K562 (cell line): ENCODE measurements around the gene LBHD2. TPM values are rescaled to one million over a fixed set of nuclear protein-coding genes. Genes with fewer than 3 reads are reported as not detected.

Experiments
- PRPF4 ChIP-seq: fragments of 200-400 bp; formaldehyde crosslinking; IDR thresholded peaks from one replicate; pipeline ENCODE4 v1.6.1; 2017; ENCODE audit warnings: low read length, low read depth, mild to moderate bottlenecking; ENCODE audit not compliant: insufficient read depth, poor library complexity, severe bottlenecking
- polyA plus RNA-seq, 8 experiments: library from polyadenylated mRNA; depleted of rRNA in 4 of 8; stranded (reverse) in 5 of 8; unstranded in 3 of 8; fragments of >200 nt; fragmentation: Nextera tagmentation in 2 of 8; fragmentation: Illumina TruSeq in 1 of 8; extraction: Ambion mirVana in 2 of 8; extraction: Trizol in 1 of 8; gene quantifications; 2 replicates each; pipeline versions ENCODE4 v1.2.1 to v1.2.3, GENCODE V29; 2011 to 2014; ENCODE audit warnings: inconsistent platforms in 1 of 8, missing spikeins in 1 of 8
- total RNA-seq, 7 experiments: library from RNA; depleted of rRNA in 6 of 7; stranded (reverse); fragments of >200 nt in 6 of 7; fragmentation: Illumina TruSeq in 2 of 7; extraction: Trizol in 2 of 7; gene quantifications; 2 replicates each; pipeline versions ENCODE4 v1.2.1 to v1.2.3, GENCODE V29; 2011 to 2021; ENCODE audit warnings: low replicate concordance in 1 of 7
- TF ChIP-seq, protein P1 (sequence below): fragments of 450-650 bp; IDR thresholded peaks from 2 replicates; pipeline ENCODE4 v1.6.1; 2017; ENCODE audit warnings: antibody characterized with exemption, mild to moderate bottlenecking
- TF ChIP-seq, protein P2 (sequence below): fragments of 450-650 bp; IDR thresholded peaks from 2 replicates; pipeline ENCODE4 v1.6.1; 2016; ENCODE audit warnings: mild to moderate bottlenecking, moderate library complexity

Gene LBHD2
- total and polyA plus RNA-seq, 9 of the 15 experiments (the other 6 are each of a cell fraction or from before 2014, with no cell fraction given), result not detected

DNA sequence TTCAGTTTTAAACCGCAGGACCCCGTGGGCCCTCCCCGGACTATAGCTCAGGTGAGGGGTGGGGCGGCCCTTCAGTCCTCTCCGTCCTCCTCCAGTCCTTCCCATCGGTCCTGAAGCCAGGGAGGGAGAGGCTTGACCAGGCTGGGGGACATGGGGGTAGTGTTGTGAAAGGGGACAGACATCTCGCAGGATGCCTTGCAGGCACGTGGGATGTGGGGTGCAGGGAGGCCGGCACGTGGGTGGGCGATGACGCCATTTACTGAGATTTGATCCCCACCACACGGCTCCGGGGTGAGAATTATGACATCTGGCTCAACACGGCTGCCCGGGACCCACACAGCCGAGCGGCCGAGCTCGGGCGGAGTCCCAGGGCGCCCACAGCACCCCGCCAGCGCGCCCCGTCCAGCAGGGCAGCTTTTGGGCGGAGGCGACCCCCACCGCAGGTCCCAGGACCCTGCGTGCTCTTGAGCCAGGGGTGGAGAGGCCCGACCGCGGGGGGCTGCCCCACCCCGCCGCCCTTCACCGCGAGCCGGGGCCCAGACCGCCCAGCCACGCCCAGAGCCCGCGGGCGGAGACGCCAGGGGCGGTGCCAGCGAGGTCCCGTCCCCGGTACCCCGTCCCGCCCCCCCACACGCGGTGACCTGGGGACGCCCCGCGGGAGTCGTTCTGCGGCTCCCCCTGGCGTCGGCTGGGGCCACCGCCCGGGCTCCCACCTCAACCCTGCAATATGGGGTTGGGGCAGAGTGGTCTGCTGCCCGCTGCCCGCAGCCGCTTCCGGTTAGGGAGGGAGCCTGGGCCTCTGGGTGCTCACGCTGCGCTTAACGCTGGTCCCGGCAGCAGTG lies 7.3 kb downstream of the LBHD2 start (continued):
- TF ChIP-seq, protein P1, sequence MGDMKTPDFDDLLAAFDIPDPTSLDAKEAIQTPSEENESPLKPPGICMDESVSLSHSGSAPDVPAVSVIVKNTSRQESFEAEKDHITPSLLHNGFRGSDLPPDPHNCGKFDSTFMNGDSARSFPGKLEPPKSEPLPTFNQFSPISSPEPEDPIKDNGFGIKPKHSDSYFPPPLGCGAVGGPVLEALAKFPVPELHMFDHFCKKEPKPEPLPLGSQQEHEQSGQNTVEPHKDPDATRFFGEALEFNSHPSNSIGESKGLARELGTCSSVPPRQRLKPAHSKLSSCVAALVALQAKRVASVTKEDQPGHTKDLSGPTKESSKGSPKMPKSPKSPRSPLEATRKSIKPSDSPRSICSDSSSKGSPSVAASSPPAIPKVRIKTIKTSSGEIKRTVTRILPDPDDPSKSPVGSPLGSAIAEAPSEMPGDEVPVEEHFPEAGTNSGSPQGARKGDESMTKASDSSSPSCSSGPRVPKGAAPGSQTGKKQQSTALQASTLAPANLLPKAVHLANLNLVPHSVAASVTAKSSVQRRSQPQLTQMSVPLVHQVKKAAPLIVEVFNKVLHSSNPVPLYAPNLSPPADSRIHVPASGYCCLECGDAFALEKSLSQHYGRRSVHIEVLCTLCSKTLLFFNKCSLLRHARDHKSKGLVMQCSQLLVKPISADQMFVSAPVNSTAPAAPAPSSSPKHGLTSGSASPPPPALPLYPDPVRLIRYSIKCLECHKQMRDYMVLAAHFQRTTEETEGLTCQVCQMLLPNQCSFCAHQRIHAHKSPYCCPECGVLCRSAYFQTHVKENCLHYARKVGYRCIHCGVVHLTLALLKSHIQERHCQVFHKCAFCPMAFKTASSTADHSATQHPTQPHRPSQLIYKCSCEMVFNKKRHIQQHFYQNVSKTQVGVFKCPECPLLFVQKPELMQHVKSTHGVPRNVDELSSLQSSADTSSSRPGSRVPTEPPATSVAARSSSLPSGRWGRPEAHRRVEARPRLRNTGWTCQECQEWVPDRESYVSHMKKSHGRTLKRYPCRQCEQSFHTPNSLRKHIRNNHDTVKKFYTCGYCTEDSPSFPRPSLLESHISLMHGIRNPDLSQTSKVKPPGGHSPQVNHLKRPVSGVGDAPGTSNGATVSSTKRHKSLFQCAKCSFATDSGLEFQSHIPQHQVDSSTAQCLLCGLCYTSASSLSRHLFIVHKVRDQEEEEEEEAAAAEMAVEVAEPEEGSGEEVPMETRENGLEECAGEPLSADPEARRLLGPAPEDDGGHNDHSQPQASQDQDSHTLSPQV, result peak; percentile 20; the same call in 1 of the 2 replicates
- TF ChIP-seq, protein P2, sequence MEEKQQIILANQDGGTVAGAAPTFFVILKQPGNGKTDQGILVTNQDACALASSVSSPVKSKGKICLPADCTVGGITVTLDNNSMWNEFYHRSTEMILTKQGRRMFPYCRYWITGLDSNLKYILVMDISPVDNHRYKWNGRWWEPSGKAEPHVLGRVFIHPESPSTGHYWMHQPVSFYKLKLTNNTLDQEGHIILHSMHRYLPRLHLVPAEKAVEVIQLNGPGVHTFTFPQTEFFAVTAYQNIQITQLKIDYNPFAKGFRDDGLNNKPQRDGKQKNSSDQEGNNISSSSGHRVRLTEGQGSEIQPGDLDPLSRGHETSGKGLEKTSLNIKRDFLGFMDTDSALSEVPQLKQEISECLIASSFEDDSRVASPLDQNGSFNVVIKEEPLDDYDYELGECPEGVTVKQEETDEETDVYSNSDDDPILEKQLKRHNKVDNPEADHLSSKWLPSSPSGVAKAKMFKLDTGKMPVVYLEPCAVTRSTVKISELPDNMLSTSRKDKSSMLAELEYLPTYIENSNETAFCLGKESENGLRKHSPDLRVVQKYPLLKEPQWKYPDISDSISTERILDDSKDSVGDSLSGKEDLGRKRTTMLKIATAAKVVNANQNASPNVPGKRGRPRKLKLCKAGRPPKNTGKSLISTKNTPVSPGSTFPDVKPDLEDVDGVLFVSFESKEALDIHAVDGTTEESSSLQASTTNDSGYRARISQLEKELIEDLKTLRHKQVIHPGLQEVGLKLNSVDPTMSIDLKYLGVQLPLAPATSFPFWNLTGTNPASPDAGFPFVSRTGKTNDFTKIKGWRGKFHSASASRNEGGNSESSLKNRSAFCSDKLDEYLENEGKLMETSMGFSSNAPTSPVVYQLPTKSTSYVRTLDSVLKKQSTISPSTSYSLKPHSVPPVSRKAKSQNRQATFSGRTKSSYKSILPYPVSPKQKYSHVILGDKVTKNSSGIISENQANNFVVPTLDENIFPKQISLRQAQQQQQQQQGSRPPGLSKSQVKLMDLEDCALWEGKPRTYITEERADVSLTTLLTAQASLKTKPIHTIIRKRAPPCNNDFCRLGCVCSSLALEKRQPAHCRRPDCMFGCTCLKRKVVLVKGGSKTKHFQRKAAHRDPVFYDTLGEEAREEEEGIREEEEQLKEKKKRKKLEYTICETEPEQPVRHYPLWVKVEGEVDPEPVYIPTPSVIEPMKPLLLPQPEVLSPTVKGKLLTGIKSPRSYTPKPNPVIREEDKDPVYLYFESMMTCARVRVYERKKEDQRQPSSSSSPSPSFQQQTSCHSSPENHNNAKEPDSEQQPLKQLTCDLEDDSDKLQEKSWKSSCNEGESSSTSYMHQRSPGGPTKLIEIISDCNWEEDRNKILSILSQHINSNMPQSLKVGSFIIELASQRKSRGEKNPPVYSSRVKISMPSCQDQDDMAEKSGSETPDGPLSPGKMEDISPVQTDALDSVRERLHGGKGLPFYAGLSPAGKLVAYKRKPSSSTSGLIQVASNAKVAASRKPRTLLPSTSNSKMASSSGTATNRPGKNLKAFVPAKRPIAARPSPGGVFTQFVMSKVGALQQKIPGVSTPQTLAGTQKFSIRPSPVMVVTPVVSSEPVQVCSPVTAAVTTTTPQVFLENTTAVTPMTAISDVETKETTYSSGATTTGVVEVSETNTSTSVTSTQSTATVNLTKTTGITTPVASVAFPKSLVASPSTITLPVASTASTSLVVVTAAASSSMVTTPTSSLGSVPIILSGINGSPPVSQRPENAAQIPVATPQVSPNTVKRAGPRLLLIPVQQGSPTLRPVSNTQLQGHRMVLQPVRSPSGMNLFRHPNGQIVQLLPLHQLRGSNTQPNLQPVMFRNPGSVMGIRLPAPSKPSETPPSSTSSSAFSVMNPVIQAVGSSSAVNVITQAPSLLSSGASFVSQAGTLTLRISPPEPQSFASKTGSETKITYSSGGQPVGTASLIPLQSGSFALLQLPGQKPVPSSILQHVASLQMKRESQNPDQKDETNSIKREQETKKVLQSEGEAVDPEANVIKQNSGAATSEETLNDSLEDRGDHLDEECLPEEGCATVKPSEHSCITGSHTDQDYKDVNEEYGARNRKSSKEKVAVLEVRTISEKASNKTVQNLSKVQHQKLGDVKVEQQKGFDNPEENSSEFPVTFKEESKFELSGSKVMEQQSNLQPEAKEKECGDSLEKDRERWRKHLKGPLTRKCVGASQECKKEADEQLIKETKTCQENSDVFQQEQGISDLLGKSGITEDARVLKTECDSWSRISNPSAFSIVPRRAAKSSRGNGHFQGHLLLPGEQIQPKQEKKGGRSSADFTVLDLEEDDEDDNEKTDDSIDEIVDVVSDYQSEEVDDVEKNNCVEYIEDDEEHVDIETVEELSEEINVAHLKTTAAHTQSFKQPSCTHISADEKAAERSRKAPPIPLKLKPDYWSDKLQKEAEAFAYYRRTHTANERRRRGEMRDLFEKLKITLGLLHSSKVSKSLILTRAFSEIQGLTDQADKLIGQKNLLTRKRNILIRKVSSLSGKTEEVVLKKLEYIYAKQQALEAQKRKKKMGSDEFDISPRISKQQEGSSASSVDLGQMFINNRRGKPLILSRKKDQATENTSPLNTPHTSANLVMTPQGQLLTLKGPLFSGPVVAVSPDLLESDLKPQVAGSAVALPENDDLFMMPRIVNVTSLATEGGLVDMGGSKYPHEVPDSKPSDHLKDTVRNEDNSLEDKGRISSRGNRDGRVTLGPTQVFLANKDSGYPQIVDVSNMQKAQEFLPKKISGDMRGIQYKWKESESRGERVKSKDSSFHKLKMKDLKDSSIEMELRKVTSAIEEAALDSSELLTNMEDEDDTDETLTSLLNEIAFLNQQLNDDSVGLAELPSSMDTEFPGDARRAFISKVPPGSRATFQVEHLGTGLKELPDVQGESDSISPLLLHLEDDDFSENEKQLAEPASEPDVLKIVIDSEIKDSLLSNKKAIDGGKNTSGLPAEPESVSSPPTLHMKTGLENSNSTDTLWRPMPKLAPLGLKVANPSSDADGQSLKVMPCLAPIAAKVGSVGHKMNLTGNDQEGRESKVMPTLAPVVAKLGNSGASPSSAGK, result peak; percentile 47; the same call in 1 of the 2 replicates
- TF ChIP-seq PRPF4, result no peak
